ENCODE results near the gene KLF6.

DNA sequence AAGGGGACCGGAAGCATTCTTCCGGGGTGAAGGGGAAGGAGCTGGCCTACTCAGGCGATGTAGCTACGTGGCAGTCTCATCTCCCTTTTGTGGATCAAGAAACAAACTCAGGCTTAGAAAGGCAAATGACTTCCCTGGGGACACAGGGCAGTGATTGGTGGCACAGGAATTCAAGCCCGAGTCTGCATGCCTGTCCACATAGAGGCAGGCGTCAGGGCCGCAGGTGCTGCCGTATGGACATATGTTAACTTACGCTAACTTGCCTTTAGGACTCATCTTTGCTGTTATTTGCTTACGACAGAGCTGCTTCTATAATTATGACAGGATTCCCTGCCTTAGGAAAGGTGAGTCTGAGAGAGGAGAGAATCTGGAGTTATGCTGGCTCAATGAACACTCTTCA lies 42.3 kb upstream of the KLF6 start:
- TF ChIP-seq CTCF (IDR thresholded peaks at IDR 0.05) = no peak
- TF ChIP-seq POLR2A (IDR thresholded peaks at IDR 0.05) = no peak

All from right lobe of liver (tissue), 4 donors.